Measurements from ENCODE around the gene MAN1A1.

- TF ChIP-seq EZH2 (IDR thresholded peaks at IDR 0.05; ENCODE audit: borderline replicate concordance, low read length) = no peak
- TF ChIP-seq CTCF (conservative IDR thresholded peaks at IDR 0.05 in 1 of 2, IDR thresholded peaks at IDR 0.05 in 1 of 2; ENCODE audit: extremely low read depth in 1 of 2, insufficient read depth in 1 of 2, low read depth in 1 of 2, low read length in 2 of 2) = no peak
These were observed 221.9 kb downstream of the MAN1A1 start for GRCh38 chr6:119127627-119128026.

All from mammary epithelial cell (primary cell).